GM04503 (cell line): ENCODE results near the gene RAB11A.

ENCODE experiments used
- DNase-seq: peaks from one replicate; pipeline ENCODE4 v3.0.0-alpha.2; 2012; ENCODE audit warnings: low read depth

RAB11A gene

DNA sequence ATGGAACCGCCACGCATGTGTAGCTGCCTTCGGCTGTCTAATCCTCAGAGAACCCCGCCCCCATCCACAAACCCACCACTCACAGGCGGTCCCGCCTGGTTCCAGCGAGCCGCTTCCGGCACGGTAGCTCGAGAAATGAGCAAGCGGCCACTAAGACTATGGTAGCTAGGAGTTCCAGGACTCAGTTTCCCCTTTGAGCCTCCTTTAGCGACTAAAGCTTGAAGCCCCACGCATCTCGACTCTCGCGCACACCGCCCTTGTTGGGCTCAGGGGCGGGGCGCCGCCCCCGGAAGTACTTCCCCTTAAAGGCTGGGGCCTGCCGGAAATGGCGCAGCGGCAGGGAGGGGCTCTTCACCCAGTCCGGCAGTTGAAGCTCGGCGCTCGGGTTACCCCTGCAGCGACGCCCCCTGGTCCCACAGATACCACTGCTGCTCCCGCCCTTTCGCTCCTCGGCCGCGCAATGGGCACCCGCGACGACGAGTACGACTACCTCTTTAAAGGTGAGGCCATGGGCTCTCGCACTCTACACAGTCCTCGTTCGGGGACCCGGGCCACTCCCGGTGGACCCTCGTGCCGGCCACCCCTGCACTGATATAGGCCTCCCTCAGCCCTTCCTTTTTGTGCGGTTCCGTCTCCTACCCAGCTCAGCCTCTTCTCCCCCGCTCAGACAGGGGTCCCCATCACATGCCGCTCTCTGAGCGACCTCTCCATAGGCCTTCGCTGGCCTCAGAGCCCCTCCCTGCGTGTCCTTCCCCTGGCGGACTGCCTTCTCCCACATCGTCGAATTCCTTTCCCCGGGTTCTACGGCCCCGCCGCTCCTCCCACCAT is at the start of gene RAB11A:
Gene RAB11A (plus strand): TSS at position 366 of the 828 bp plus-strand sequence. CDS start 95 bp downstream, at position 461.
- DNase-seq = peak; percentile 71

DNA sequence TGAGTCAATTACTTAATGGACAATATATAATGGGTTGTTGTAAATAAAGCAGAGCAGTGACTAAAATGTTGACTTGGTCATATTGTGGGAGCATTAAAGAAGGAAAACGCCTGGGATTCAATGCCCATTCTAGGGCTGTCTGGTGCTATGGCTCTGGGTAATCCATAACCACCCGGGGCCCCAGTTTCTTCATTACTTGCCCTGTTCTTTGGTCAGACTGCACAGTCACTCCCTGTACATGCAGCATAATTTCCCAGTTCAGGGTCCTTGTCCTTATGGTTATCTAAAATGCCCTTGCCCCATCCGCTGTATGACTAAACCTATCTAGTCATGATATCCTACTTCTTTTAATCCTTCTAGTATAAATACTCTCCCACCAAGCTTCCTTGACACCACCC is 49.7 kb upstream of the RAB11A start:
- no peak for DNase-seq

DNA sequence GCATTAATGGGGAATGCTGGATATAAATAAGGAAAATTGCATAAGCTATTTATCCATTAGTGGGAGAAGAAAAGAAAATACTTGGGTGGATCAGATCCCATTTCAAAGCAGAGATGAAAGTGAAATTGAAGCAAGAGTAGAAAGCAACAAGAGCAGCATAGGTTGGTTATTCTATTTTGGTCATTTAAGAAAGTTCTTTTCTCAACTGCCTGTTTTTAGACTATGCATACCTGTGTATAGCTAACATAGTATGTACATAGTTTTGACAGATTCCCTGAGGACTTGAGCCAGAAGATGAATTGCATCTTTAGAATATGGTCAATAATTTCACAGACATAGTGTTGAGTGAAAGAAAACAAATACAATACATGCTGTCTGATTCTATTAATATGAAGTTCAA is 48.2 kb upstream of the RAB11A start:
- DNase-seq = no peak

DNA sequence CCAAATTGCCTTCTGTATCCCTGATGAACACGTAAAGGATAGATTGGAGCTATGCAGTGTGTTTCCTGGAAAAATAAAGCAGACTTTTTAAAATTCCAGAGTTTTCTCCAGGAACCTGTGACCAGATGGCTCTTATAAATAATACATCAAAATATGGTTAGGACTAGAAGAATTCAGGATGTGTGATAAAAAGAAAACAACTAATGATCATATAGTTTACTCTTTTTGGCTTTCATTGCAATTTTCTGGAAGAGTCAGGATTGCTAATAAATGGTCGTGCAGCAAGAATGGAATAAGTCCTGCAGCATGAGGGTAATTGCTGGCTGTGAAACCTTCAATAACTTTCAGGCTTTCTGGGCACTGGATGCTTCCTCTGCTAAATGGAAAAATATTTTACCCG is 47.0 kb upstream of the RAB11A start:
- no peak for DNase-seq

DNA sequence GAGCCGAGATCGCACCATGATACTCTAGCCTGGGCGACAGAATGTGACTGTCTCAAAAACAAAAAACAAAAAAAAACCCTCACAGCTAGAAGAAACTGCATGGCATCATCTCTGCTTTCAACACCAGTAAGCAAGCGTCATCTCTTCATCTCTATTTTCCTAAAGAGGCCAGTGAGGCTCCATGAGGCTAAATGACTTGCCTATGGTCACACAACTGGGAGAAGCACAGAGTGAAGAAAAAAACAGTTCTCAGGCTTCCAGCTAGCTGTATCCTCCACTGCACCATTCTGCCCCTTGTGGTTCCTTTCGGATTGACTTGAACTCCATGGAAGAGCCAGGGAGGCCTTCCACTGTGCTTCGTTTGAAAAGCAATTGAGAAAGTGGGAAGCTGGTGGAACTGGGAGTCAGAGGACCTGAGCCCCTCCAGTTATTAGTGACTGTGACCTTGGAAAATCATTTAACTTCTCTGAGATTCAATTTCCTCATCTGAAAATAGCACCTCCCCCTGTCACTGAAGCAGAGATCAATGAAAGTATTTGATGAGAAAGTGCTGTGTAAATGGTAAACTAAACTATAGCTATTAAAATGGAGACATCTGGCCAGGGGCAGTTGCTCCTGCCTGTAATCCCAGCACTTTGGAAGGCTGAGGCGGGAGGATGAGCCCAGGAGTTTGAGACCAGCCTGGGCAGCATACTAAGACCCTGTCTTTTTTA is 45.1 kb upstream of the RAB11A start:
- no peak for DNase-seq

DNA sequence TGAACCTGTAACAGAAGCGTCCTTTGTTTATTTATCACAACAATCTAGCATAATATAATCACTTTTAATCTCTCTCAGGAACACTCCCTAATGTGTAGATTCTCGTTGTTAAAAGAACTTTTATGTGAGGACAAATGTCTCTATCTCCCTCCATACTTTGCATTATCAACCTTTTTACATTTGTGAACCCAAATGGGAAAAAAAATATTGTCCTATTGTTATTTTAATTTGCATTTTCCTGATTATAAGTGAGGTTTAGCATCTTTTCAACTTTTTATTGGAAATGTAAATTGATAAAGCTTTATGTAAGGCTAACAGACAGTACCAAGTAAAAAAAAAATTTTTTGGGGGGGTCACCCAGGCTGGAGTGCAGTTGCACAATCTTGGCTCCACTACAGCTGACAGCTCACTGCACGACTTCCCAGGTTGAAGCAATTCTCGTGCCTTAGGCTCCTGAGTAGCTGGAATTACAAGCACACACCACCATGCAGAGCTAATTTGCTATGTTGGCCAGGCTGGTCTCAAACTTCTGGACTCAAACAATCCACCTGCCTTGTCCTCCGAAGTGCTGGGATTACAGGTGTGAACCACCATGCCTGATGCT is 44.2 kb upstream of the RAB11A start:
- DNase-seq = peak; percentile 37

DNA sequence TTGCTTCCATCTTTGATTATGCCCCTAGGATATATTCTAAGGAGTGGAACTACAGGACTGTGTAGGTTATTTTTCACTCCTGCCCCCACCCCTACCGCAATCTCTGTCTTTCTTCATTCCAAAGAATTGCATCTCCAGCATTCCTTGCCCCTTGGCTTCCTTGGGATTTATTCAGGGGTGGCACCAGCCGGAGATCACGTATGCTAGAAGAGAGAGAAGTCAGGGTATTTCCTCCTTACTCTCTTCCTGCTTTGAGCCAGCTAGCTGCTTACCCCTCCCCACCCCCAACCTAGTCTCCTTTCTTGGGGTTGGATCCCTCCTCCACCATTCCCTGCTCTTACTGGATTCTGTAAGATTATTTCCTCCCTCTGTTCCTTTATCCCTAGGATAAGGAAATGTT is 42.2 kb upstream of the RAB11A start:
- no peak for DNase-seq

DNA sequence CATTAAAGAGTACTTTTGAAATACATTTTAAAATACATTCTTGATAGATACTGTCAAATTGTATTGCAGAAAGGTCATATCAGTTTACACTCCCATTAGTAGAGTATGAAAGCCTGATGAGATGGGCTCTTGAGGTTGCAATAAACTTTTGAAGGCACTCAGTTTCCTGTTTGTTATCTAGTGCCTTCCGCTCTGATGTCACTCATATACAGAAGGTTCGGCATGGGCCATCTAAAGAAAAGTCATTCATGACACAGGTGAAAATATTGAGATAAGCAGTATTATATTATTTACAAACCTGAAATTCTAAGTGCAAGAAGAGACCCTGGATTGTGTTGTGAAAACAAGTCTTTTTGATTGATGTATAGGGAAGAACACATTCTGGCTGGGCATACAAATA is 40.7 kb upstream of the RAB11A start:
- no peak for DNase-seq

DNA sequence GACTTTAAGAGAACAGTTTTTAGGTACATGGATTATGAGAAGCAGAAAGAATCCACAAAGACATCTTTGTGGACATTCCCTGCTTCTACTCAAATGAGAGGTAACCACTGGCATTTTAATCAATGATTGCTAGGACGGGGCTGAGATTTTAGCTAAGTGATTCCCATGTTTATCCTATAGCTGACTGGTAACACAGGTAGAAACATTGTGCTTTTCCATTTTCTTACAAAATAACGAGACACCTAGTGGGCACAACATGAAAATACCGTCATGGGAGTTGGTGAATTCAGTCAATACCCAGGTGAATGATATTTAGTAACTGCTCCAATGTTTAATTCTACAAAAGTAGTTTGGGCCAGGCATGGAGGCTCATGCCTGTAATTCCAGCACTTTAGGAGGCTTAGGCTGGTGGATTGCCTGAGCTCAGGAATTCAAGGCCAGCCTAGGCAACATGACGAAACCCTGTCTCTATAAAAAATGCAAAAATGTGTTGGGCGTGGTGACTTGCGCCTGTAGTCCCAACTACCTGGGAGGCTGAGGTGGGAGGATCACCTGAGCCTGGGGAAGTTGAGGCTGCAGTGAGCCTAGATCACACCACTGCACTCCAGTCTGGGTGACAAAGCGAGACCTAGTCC is 40.0 kb upstream of the RAB11A start:
- no peak for DNase-seq

DNA sequence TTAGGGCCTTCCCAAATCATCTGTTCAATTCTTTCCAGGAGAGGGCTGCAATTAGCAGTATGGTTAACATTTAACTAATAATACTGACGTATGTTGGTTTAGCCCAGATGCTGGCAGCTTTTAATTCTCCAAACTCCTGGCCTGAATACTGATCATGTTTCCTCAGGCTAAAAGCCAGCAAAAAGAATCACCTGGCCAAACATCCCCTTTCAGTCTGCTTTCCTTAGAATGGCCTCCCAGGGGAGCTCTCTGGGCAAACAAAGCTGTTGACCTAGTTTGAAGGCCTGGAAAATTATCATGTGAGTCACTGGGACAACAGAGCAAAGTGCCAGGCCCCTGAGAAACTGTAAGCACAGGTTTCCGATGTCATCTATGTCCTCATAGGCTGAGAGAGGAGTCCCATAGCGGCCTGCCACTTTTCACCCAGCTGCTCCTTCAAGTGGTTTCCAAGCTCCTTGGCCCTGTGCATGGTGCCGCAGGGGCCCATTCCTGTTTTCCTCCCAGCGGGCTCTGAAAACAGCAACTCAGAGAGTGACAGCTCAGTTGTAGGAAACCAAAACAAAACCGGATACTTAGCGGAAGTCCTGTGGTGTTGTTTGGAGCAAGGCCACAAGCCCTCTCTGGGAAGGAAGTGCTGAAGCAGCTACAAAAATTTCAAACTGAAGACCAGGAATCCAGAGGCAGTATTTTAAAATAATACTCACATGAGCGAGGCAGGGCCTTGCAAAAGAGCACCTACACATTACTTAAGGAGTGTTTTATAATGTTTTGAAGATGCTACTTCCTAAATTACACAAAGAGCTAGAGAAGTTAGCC is 36.5 kb upstream of the RAB11A start:
- peak; percentile 87 for DNase-seq

DNA sequence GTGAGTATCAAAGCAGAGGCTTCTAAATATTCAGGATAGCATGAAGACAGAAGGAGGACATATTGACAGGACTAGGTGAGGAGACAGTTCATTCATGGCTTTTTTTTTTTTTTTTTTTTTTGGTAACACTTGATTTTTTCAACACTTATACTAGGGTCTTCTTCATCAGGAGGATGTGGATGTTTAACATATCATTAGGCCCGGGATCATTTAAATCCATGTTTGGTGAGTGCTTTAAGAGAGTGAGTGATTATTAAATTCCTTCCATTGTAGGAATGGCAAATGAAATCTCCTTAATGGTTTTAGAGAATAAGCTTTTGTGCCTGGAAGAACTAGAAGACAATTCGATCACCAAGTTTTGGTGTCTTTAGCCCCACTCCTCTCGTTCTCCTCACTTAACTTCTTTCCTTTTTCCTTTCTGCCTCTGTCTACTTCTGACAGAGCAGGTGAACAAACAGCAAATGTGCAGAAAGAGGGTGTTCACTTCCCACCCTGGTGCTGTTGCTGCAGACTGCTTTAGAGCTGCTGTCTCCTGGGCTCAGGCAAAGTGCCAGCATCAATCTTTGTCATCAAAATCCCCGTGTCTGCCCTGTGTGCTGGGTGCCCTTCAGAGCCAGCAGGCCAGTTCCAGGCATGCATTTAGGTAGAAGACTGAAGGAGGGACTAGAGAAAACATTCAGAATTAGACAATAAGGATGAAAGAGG is 35.6 kb upstream of the RAB11A start:
- DNase-seq = no peak

DNA sequence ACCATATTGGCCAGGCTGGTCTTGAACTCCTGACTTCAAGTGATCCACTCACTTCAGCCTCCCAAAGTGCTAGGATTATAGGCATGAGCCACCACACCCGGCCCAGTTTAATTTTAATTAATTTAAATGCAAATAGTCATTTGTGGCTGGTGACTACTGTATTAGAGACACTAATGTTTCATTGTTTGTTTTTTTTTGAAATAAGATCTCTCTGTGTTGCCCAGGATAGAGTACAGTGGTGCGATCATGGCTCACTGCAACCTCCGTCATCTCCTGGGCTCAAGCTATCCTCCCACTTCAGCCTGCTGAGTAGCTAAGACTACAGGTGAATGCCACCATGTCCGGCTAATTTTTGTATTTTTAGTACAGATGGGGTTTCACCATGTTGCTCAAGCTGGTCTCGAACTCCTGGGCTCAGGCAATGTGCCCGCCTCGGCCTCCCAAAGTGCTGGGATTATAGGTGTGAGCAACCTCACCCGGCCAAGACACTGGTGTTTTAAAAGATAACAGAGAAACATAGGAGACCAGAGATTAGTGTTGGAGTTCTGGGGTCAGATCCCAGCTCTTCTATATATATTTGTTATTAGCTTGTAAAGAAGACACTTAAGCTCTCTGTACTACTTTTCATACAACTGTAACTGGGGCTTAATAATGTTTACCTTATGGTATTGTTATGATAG is 34.5 kb upstream of the RAB11A start:
- DNase-seq = no peak

DNA sequence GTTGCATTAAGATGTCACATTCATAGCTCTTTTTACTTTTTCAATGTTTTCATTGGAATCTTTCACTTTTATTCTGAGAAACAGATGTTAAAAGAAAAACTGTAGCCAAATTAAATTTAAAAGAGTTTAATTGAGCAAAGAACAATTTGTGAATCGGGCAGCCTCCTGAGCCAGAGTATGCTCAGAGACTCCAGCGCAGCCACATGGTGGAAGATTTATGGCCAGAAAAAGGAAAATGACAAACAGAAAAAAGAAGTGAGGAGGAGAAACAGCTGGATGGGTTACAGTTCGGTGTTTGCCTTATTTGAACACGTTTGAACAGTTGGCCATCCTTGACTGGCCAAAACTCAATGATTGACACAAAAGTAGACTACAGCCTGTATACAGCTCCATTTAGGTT is 33.8 kb upstream of the RAB11A start:
- DNase-seq = no peak

DNA sequence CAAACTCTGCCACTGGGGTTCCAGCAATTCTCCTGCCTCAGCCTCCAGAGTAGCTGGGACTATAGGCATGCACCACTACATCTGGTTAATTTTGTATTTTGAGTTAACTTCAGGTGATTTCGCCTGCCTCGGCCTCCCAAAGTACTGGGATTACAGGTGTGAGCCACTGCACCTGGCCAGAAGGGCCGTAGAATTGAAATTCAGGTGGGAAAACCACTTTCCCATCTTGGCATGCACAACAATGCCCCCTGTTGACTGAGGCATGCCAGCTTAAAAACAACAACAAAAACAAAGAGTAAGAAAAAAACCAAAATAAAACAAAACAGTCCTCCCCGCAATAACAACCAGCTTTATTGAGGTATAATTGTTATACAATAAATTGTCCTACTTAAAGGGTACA is 32.6 kb upstream of the RAB11A start:
- DNase-seq = no peak

DNA sequence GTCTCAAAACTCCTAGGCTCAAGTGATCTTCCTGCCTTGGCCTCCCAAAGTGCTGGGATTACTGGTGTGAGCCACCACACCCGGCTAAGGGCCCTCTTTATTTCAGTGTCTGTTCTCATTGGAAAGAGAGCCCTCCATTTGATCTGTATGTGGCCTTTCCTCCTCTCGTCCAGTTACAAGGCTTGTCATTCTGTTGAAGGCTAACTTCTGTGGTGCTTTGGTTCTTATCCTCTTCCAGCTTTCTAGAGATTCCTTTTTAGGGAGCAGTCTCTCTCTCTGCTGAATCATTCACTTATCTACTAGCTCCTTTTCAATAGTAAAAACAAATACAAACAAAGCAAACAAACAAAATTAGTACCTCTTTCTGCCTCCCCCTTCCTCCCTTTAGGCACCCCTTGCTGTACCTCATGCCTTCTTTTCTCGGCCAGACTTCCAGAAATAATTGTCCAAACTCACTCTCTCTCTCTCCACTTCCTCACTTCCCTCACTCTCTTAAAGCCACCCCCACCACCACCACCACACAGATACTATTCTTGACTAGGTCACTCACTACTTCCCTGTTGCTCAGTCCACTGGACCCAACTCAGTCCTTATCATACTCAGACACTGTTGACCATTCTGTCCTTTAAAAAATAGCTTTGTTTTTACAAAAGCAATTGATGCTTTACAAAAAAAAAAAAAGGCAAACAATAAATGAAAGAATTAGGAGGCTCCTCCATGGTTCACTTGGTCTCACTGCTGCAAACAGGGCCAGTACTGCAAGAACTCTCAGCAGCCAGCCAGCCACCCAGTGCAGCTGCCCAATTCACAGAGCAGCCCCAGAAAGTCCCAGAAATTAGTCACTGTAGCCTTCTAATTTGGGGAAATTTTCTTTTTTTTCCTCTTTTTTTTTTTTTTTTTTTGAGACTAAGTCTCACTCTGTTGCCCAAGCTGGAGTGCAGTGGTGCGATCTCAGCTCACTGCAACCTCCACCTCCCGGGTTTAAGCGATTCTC is 31.7 kb upstream of the RAB11A start:
- DNase-seq = no peak

DNA sequence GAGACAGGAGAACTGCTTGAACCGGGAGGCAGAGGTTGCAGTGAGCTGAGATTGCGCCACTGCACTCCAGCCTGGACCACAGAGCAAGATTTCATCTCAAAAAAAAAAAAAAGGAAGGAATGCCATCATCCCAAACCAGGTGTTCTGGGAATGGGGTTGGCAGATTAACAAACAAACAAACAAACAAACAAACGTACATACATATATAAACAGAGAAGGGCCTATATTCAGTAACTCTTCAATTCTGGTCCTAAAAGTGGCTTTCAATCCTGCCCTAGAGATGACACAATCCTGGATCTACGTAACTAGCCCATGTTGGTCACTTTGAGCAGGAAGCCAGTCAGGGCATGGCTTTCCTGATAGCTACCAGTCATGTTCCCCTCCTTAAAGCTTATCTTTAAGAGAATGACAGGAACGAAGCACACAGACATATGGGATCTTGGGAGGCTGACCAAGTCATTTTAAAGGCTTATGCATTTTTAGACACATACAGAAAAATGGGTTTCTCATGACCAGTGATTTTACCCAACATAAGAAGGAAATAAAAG is 29.9 kb upstream of the RAB11A start:
- no peak for DNase-seq

DNA sequence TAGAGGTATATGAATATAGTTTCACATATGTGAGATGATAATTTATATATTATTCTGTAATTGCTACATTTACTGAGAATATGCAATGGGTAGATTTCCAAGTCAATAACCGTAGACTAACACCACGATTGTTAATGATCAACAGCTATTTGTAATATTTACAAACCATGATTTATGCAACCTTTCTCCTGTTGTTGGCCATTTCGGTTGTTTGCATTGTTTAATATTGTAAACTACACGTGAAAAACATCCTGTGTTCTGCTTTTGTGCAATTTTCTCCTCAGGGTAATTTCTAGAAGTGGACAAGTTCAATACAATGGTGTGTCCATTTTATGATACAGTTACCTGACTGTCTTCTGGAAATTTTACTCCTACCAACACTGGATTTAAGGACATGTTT is 29.3 kb upstream of the RAB11A start:
- no peak for DNase-seq

DNA sequence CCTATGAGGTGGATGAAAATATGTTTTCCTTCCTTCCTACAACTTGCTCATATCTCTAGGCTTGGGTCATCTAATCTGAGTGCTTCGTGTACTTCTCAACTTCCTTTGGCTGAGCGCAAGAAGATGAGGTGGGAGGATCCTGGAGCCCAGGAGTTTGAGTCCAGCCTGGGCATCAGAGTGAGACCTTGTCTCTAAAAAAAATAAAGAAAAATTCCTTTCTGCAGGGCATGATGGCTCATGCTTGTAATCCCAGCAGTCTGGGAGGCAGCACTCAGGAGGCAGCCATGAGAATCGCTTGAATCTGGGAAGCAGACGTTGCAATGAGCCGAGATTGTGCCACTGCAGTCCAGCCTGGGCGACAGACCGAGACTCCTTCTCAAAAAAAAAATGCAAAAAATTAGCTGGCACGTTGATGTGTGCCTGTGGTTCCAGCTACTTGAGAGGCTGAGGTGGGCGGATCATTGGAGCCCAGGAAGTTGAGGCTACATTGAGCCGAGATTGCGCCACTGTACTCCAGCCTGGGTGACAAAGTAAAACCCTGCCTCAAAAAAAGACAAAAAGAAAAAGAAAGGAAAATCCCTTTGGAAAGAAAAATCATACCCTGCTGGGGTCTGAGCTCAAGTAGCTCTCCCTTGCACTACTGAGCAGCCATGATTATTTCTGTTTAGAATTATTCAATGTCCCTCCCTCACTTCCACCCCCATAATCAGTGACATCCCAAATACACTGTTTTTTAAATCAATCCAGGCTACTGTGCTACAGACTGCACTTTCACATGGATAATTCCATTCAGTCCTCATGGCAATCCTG is 28.0 kb upstream of the RAB11A start:
- peak; percentile 20 for DNase-seq
